D721Med (cell line): ENCODE measurements around the gene VPS26C.

Experiments
- DNase-seq: peaks from one replicate; pipeline ENCODE4 v3.0.0; 2011; ENCODE audit warnings: low spot score; ENCODE audit not compliant: insufficient read length
- FAIRE-seq: peaks from 2 replicates; lab custom pipeline; 2011; peaks lifted over from hg19 to GRCh38; lab: Jason Lieb, UNC
- TF ChIP-seq, protein P1 (sequence below): IDR thresholded peaks from 2 replicates; pipeline ENCODE4 v1.5.1; 2012; ENCODE audit warnings: mild to moderate bottlenecking, control low read depth; ENCODE audit not compliant: insufficient read depth; ENCODE audit errors: missing control alignments

VPS26C gene

DNA sequence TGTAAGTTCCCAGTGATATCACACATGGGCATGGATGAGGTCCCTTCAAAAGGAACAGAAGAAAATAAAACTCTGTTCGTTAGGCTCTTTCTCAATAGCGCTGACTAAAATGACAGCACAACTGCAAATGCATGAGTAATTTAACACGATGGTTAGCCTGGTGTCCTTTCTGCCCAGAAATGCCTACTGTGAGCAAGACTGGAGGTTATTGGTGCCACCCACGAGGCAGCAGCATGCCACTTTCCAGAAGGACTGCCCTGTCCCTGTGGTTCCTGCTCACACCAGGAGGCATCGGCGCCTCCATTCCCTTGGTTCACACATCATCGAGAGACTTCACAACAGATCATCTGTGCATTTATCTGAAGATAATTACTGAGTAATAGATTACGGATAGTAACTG lies 26.2 kb downstream of the VPS26C start:
- TF ChIP-seq, protein P1, sequence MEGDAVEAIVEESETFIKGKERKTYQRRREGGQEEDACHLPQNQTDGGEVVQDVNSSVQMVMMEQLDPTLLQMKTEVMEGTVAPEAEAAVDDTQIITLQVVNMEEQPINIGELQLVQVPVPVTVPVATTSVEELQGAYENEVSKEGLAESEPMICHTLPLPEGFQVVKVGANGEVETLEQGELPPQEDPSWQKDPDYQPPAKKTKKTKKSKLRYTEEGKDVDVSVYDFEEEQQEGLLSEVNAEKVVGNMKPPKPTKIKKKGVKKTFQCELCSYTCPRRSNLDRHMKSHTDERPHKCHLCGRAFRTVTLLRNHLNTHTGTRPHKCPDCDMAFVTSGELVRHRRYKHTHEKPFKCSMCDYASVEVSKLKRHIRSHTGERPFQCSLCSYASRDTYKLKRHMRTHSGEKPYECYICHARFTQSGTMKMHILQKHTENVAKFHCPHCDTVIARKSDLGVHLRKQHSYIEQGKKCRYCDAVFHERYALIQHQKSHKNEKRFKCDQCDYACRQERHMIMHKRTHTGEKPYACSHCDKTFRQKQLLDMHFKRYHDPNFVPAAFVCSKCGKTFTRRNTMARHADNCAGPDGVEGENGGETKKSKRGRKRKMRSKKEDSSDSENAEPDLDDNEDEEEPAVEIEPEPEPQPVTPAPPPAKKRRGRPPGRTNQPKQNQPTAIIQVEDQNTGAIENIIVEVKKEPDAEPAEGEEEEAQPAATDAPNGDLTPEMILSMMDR = no peak
- no peak for DNase-seq
- FAIRE-seq = no peak

DNA sequence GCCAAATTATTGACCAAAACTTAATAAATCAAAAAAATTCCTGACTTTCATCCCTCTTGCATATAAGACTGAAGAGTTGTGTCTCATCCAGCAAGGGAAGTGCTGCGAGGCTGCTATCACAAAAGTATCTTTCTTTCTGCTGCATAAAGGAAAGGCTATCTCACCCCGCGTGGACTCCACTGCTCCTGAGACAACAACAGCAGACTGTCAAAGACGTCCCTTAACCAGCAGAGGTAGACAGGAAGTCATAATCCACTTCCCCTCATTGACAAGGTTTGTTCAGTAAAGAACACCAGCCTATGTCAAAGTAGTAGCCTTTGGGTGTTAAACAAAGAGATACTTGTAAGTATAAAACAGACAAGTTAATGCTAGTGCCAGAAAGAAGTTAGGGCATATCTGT lies 29.4 kb downstream of the VPS26C start:
- TF ChIP-seq, protein P1 = no peak
- no peak for DNase-seq
- no peak for FAIRE-seq

DNA sequence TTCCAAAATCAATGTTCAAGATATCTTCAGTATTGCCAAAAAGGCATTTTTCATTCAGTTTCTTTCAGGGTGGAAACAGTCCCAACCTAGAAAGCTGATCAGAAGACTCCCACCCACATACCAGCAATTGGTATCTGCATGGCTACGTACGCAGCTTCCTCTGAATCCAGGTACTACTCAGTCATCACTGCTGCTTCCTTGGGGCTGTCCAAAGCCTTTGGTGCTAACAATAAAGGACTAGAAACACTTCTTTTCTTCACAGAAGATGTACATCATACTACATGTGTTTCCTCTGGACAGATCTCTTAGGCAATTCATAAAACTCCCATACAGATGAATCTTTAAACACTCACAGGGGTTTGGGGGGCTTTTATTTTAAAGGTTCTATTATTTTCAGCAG lies 29.8 kb downstream of the VPS26C start:
- TF ChIP-seq, protein P1 = no peak
- no peak for FAIRE-seq
- no peak for DNase-seq

GRCh38 chr21:37233551-37234146 lies 33.5 kb downstream of the VPS26C start:
- FAIRE-seq (no peak), DNase-seq (no peak)
- TF ChIP-seq, protein P1 = no peak

GRCh38 chr21:37232274-37233018 lies 34.7 kb downstream of the VPS26C start:
- no peak for DNase-seq
- FAIRE-seq = no peak
- TF ChIP-seq, protein P1 = no peak

GRCh38 chr21:37231671-37232070 lies 35.5 kb downstream of the VPS26C start:
- TF ChIP-seq, protein P1 = no peak
- FAIRE-seq = no peak
- DNase-seq = no peak

DNA sequence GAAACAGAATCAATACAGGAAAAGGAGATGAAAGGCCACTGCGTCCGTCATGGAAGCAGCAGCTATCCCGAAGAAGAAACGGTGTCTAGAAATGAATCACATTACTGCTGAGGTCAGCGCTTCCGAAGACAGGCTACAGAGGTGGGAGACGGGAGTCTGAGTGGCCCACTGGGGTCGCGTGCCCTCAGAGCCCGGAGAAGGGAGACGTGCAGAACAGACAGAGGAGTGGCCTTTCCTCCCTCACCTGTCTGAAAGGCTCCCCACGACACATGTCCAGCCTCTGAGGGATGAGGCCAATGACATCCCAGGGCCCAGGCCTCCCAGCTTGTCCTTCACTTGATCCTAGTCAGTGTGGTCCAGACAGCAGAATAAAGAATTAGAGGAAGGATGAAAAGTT lies 35.9 kb downstream of the VPS26C start:
- FAIRE-seq (no peak), DNase-seq (no peak)
- TF ChIP-seq, protein P1 = no peak
